Activated CD4-positive, CD25-positive, alpha-beta regulatory T cell treated with anti-CD3 and anti-CD28 coated beads, Interleukin-2, amount 50 U/mL, for 16 hours (primary cell): ENCODE results near the gene GFAP.
"Not testable (repeated sequence)": the region's sequence is repeated elsewhere in the genome, so short reads cannot be mapped to it uniquely, and the experiment has no call there.

Source experiments
- DNase-seq: peaks from one replicate; pipeline ENCODE4 v3.0.0-alpha.2; 2020; ENCODE audit warnings: low read depth, low spot score

Gene GFAP

DNA sequence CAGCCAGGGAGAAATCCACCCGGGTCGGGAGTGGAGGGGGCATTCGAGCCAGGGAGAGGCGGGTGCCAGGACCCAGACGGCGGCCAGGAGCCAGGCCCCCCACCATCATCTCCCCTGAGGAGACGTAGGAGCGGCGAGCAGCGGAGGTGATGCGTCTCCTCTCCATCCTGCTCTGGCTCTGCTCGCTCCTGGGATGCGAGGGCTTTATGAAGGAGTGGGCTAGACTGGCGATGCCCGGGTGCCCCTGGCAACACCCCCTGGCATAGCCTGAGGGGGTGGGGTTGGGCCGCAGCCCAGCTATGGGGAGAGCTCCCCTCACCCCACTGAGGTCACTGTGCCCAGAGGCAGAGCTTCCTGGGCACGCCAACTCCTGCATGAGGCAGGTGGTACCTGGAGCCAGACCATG, at the start of gene GFAP:
TSS of gene GFAP (minus strand) at position 180 of the 406 bp plus-strand sequence. CDS start at position 166, 14 bp downstream.
- no peak for DNase-seq

DNA sequence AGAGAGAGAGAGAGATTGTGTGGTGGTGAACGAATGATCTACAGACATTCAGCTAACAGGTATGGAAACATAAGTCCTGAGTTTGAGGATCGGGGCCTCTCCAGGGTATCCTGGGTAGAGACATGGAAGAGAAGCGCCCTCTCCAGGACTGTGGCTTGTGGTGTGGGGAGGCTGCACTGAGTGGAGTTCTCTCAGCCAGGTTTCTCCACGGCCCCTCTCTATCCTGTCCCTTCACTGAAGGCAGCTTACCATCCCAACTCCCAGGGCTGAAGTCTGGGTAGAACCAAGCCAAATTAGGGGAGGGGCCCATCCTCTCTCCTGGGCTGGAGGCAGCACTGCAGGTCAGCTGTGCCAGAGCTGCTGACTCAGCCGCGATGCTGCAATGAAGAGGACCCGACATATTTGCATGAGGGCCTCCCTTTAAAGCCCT, 46.6 kb upstream of the GFAP start:
- no peak for DNase-seq

DNA sequence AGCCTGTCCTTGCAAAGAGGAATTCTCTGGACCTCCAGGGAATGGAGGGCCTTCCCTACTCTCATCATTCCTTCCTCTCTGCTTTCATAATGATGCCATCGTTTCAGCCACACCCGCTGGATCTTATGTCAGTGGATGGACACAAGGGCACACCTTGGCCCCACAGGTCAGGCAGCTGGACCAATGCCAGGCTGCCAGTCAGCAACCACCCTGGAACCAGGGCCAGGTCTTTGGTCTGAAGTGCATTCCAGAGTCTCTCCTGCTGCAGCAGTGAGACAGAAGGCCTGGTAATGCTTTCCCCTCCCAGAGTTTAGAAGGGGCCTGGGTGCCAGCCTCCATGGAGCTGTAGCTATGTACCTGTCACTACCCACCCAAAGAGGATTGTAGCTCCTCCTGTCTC, 45.4 kb upstream of the GFAP start:
- DNase-seq: no peak

DNA sequence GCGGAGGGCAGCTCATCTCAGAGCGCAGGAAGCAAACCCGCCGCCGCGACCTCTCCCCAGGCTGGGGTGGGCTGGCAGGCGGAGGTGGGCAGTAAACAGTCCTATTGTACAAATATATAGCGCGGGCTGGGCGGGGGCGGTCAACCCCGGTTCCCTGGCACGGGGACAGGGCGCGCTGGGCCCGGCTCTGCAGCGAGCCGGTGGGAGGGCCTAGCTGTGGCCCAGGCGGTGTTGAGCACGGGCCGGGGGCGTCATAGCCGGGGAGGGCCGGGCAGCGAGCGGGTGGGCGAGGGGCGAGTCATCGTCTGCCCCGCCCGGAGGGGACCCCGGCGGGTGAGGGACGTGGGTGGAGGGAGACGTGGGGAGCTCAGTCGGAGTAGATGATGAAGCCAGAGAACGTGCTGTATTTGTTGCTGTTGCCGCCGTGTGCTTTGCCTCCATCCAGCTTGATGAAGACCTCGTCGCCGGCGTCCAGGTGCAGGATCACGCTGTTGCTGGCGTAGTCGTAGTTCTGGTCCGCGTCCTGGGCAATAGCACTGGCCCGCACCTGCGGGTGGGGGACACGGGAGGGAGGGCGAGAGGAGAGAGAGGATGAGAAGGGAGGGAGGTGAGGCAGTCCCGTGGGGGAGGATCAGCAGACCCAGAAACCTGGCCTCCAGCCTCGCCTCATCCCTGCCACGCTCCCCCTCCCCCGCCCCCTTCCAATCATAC, 44.7 kb upstream of the GFAP start:
- DNase-seq: no peak

DNA sequence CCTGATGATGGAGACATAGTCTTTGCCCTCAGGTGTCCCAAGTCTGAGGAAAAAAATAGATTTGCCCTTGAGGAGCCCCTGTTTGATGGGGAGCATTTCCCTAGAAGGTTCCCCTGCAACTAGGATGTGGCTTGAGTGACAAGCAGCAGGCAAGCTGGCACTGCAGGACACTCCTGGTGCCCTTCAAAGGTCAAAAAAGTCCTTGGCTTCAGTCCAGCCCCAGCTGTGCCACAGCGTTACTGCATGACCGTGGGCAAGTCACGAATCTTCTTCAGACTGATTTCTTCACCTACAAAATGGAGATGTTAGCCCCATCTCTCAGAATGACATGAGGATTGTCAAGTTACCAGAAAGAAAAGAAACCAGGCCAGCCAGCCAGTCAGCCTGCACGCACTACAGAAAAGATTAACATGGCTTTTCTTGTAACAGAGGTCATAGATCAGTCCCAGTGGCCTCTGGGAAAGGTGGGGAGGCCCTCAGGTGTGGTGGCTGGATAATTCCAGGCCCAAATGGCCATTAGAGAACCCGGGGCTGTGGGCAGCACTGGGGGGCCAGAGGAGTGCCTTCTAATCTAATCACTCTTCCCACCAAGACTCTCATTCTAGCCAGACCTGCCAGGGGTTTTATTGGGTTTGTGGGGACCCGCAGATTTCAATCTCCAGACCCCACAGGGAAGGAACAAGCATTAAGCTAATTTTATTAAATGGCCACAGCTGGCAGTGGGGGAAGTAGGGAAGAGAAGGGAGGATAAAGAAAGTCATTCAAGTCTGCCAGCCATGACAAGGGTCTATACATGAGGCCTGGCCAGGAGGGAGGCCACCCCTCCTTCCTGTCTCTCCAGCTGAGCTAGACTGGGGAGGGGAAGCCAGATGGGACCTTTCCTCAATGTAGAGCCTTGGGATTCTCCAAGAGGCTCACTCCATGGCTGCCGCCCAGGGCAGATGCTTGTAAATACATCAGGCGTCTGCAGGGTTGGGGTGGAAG, 42.0 kb upstream of the GFAP start:
- no peak for DNase-seq

DNA sequence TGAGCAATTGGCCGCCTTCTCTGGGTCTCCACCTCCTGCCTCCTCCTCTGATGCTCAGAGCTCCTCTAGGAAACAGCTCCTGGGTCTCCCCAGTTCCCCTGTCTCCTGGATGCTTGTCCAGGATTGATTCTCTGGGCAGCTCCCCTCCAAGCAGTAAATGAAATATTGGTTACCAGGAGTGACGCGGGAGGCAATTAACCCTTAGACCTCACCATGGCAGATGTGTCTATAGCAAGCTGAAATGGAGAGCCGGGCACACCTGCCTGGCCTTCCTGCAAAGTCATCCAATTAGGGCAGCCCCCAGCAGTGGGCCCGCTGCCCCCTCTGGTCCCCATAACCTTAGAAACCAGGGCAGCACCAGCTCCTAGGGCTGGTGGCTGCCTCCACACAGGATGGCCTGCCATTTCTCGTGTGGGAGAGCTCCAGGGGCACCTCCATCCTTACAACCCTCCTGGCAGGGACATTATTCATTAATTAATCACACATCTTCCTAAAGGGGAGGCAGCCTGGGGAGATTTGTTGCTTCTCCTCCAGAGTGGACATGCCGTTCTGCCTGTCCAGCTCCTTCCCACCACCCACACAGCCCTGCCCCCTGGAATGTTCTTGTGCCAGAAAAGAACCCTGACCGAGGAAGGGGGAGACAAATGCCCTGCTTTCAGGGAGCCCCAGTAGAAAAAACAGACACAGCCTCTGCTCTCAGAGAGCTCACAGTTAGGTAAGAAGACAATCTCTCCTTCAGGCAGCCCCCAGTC, 40.5 kb upstream of the GFAP start:
- DNase-seq: no peak

DNA sequence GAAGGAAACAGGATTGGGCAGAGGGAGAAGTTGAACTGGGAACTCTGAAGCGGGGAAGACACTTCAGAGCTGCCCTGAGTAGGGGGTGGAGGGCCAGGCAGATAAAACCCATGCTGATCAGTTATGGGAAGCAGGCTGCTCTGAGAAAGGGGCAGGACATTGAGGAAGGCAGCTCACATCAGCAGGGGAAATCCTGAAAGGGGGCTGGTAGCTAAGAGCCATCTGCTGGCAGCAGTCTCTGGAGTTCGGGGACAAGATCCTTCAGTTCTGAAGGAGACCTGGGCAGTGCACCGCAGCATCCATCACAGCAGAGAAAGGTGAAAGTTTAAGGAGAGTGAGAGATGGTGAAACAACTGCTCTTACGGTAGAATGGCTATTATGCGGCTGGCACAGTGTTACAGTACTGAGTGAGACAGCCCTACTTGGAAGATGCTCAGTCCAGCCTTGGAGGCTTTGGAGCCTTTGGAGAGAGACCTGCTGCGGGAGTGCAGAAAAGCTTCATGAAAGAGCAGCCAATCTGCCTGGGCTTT, 37.7 kb upstream of the GFAP start:
- DNase-seq: no peak

DNA sequence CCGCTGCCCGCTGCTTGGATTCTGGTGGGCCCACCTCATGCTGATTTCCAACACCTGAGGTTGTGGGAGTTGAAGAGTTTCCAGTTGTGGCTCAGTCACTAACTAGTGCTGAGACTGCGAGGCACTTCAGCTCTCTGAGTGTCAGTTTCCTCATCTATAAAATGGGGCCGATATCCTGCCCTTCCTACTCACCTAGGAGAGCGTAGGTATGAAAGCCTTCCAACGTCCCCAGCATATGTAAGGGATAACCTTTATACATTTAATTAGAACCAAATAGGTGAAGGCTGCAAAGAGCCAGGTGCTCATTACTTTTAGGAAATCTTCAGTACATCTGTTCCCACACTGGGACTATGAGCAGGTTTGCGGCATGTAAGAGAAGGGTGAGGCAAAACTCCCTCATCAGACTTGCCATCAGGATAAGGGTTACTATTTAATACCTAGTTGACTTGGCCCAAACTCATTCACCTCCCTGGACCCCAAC, 33.1 kb upstream of the GFAP start:
- DNase-seq: no peak

DNA sequence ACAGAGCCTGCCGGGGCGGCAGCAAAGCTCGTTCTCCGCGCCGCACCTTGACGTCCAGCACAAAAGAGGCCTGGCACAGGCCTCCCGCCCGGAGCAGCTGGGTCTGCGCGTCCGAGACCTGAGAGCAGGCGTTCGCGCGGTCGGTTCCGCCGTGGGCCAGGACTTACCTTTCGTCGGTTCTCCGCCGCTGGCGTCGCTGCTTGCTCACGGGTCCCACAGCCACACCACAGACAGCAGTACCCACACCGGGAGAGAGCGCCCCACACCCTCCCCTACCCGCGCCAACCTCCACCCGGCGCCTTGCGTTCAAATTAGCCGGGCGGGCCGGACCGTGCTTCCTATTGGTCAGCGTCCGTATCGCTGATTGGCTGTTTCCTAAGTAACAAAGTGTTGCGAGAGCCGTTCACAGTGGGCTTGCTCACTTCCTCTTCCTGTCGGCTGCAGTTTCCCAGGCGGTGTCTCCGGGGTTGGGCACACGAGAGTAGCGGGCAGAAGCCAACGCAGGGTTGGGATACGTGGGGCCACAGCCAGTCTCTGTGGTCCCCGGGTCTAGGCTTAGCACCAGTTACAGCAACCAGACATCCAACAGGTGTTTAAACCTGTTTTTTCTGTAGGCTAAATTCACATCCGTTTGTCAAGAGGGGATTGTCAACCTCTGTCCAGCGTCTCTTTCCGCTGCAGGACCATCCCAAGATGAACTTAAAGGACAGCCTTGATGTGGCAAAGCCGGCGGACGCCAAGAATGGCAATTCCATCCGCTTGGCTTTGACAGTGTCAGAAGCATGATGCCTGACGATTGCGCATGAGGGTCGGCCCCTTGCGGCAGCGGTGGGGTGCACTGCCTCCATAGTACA, 32.4 kb upstream of the GFAP start, which contains the start of gene KIF18B:
TSS of gene KIF18B (minus strand) at position 313 of the 854 bp plus-strand sequence. CDS start 11,429 bp downstream, outside the sequence.
- DNase-seq: peak; percentile 82

DNA sequence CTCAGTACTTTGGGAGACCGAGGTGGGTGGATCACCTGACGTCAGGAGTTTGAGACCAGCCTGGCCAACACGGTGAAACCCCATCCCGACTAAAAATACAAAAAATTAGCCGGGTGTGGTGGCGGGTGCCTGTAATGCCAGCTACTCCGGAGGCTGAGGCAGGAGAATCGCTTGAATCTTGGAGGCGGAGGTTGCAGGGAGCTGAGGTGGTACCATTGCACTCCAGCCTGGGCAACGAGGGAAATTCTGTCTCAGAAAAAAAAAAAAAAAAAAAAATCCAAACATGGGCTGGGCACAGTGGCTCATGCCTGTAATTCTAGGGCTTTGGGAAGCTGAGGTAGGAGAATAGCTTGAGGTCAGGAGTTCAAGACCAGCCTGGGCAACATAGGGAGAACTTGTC, 30.4 kb upstream of the GFAP start:
- DNase-seq: not testable (repeated sequence)

DNA sequence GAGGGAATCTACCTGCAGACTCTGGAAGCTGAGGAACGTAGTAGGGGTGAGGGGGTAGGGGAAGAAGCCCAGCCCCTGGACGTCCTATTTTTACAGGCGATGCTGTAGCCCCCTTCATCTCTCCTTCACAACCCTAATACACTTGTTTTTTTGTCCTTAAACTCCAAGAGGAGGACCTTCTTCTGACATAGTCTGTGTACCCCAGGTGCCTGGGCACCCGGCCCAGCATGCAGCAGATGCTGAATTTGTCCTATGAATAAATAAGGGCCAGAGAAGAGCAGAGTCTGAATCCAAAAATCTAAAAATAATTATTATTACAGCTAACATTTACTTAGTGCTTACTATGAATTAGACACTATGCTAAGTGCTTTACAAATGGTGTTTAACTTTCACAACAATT, 27.2 kb upstream of the GFAP start:
- no peak for DNase-seq

DNA sequence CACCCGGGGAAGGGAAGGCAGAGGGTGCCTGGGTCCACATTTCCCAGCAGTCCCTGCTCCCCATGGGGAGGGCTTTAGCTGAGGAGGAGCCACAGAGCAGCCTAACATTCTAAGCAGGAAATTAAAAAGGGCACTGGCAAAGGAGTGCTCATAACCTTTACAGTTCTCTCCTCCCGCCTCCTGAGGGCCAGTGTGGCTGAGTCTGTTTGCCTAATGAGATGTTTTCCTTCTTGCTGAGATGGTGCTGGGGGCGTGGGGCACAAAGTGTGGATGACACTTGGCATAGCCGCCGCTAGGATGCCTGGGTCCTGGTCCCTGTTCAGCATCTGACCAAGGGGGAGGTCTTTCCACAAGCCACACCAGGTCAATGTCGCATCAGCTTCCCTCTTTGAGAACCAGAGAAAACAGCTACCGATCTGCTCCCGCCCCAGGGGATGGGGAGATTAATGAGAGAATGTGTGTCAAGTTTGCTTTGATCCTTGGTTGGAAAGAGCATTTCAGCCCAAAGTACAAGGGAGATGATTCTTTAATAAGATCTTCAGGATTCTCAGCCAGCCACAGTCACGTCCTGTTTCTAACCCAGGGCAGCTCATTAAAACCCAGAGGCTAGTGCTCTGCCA, 26.5 kb upstream of the GFAP start:
- no peak for DNase-seq

DNA sequence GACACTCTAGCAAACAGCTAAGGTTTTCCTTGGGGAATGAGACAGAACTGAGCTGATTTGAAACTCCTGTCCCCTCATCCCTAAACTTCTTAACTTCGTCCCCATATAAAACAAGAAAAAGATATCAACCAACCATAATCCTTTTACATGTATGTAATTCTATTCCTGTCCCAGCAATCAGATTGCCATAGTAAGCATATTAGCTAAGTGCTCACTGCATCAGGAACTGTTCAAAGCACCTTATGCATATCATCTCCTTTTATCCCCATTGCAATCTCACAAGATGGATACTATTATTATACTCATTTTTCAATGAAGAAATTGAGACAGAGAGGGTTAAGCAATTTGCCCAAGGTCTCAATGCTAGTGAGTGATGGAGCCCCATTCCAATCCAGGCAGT, 25.5 kb upstream of the GFAP start:
- DNase-seq: no peak

DNA sequence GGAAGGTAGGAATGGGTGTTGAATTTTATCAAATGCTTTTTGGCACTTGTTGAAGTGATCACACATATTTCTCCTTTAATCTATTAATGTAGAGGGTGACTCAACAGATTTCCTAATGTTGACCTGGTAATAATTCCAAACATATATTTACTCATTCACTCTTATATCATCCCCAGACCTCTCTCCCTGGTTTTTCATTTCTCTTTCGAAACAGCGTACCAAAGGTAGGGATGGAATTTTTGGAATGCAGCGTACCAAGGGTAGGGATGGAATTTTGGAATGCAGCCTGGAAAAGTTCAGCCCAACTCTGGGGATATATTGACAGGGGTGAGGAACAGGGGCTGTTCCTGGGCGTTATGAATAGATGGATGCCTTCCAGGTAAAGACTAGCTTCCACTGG, 25.0 kb upstream of the GFAP start:
- no peak for DNase-seq

DNA sequence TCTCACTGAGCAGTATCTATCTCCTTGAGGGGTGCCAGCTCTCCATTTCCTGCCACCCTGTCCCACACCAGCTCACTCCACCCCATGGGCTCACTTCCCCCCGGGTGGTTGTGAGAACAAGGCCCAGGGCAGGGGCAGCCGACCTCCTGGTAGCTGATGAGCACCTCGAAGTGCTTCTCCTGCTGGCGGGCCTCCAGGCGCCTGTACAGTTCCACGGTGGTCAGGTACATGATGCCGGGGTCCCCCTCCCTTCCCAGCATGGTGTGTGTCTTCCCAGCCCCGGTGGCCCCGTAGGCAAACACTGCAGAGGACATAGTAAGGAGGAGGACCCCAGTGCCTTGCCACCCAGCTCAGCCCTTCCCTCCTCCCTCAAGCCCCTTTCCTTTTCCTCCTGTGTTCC, 19.8 kb upstream of the GFAP start:
- no peak for DNase-seq

DNA sequence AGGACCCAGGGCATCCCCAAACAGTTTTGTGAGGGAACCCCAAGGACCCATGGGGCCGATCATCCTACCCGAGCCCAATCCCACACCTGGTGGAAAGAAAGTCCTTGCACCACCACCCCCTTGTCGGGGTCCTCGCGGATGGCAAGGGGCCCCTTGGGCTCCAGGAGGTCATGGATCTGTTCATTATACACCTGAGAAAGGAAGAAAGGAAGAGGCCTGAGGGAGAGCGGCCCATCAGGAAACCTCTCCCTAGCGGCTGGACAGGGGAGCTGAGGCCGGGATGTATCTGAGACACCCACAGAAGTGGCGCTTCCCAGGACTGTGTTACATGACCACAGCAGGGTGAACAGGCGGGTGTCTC, 19.4 kb upstream of the GFAP start:
- no peak for DNase-seq

DNA sequence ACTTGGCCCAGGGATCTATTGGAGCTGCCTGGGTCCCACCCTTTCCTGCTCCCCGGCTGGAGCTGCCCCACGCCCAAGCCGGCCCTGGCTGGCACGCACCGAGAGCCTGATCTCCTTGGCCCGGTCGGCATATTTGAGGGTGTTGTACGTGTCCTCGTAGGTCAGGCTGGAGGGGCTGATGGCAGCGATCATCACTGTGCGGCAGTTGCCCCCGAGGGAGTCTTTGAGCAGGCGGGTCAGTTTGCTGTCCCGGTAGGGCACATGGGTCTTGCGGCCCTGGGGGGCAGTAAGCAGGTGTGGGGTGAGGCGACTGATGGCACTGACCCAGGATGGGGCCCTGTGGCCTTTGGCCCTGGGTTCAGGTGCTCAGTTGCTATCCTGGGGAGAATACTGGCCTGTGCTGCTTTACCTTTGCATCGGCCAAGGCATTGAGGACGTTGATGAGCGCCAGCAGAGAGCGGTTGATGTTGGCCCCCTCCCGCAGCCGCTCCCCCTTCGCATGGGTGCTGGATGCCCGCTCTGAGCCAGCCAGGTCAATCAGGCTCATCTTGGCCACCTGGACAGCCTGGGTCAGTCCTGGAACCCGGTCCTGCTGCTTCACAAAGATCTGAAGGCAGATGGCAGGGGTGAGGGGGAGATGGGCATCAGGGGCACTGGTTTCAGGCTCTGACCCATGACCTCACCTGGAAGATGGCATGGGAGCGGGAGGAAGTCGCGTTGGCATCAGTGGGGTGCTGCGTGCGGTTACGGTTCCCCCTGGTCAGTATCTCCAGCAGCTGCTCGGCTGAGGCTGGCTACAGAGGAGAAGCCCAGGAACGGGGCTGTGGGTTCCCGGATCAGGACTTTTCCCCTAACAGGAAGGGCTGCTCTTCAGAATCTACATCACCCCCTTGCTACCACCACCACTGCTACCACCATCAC, 18.8 kb upstream of the GFAP start:
- no peak for DNase-seq

DNA sequence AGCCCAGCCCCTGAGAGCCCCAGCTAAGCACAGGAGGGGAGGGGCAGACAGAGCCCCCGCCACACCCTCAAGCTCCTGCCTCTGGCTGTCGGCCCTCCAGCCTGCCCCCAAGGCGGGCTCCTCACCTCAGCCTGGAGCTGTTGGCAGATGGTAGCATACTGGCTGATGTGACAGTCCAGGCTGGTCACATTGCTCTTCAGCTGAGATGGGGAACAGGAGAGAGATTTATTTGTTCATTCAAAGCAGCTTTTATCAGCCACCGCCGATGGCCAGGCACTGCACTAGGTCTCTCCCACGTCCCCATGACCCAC, 17.4 kb upstream of the GFAP start:
- no peak for DNase-seq

DNA sequence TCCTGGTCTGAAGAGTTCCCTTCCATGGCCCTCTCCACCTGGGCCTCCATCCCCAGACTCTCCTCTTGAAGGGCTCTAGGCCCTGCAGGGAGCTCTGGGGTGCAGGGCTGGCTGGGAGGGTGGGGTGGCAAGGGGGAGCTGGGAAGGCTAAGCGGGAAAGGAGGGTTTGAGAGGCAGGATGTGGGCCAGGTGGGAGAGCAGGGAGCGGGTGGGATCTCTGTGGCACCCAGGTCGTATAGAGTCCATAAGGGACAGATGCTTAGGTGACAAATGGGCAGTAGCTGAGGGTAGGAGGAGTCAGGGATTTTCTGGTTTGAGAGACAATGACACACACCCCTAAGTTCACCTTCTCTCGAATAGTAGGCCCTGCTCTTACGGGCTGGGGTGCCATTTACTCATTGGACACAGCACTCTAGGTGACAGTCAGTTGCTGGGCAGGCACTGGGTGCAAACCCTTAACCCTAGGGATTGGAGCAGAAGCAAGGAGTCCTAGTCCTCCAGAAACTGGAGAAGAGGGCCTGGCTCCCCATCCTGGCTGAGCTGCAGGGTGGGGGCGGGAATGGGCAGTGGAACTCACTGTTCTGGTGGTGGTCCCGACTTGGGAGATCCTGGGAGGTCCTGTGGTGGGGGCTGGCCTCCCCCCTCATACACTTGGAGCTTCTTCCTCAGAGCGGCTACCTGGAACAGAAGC, 16.9 kb upstream of the GFAP start:
- DNase-seq: no peak
